HG03378 (cell line): ENCODE results near the gene MPPE1.
A peak's percentile ranks its signal among the peaks of the same experiment; 100 is the strongest.
"Not testable (repeated sequence)": the region's sequence is repeated elsewhere in the genome, so short reads cannot be mapped to it uniquely, and the experiment has no call there.

Experiments
- ATAC-seq: cut with Tn5 transposase; IDR thresholded peaks from one replicate; pipeline ENCODE4 v1.9.1; 2021; ENCODE audit warnings: mild to moderate bottlenecking, moderate library complexity; ENCODE audit not compliant: unreplicated experiment

Gene MPPE1

GRCh38 chr18:11927497-11927896, 19.4 kb upstream of the MPPE1 start:
- no peak for ATAC-seq

GRCh38 chr18:11925800-11926481, 17.8 kb upstream of the MPPE1 start:
- ATAC-seq, result no peak

DNA sequence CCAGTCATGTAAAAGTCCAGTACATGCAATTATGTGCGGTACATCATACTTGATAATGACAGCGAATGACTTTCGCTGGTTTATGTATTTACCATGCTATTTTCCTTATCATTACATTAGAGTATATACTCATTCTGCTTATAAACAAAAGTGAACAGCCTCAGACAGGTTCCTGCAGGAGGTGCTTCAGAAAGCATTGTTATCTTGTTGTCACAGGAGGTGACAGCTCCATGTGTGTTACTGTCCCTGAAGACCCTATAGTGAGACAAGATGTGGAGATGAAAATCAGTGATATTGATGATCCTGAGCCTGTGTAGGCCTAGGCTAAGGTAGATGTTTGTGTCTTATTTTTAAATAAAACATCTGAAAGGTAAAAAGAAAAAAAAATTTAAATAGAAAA, 15.3 kb upstream of the MPPE1 start:
- ATAC-seq, result no peak

DNA sequence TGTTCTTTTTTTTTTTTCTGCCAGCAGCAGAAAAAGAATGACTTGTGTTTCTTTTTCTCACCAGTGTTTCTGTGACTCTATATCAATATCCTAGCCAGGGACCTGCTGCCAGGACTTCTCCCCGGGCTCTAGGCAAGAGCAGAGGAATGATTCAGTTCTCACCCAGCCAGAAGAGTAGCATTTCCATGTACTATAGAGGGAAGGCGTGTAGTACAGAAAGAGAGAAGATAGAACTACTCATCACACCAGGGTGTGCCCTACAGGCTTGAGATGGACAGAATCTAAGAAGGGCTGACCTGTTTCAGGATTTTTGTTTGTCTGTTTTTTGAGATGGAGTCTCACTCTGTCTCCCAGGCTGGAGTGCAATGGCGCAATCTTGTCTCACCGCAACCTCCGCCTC, 11.4 kb upstream of the MPPE1 start:
- not testable (repeated sequence) for ATAC-seq

- not testable (repeated sequence) for ATAC-seq
These were observed 8.8 kb upstream of the MPPE1 start for GRCh38 chr18:11916880-11917279.

DNA sequence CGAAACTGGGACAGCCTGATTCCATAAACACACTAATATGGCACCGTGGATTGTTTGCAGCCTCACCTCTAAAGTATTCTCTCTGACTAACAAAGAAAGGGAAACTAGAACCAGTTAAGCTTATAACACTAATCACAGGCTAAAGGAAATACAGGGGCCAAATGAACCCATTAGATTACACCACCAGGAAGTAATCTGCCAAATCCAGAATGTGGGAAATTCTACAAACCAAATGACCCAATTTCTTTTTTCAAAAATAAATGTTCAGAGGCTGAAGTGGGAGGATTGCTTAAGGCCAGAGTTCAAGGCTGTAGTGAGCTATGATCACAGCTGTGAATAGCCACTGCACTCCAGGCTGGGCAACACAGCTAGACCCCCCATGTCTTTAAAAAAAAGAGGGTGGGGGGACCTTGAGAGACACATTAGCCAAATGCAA, 1.5 kb upstream of the MPPE1 start:
- ATAC-seq, result peak; percentile 38

DNA sequence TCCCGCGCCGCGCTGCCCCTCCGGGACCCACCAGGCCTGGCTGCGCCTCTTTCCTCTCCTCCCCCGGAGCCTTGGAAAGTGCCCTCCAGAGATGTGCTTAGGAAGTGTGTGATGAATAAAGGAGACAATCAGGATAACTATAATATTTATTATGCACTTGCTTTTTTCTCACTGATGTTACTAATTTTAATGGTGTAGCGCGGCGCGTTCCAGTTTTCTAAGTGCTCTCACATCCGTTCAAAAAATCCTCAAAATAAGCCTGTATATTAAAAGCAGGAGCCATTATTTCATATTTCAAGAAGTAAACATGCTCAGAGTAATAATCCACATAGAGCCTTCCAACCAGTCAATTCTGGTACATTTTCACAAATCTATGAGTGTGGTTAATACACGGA, 941 bp upstream of the MPPE1 start:
- ATAC-seq, result no peak

DNA sequence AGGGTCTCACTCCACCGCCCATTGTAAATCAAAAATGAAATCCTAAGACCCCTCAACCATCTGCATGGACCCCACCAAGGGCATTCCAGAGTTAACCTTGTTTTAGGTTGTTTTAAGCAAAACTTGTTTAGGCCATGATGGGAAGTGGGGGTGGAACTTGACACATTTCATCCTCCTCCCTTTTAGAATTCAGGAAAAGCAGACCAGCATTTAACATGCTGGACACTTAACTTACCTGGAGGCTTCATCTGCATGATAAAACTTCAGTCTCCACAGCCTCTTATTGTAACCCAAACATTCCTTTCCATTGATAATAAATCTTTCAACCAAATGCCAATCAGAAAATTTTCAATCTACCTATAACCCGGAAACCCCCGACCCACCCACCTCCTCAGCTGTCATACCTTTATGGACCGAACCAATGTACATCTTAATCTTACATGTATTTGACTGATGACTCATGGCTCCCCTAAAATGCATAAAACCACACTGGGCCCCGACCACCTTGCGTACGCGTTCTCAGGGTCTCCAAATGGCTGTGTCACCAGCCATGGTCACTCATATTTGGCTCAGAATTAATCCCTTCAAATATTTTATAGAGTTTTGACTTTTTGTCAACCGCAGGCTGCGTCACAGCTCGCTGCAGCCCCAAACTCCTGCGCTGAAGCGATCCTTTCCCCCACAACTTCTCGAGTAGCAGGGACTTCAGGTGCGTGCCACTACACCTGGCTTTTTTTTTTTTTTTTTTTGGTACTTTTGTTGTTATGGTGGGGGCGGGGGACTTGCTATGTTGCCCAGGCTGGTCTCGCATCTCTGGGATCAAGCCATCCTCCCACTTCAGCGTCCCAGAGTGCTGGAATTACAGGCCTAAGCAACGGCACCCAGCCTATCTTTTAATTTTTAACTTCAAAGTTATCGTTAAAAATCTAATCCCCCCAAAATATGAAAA, 917 bp downstream of the MPPE1 start:
- no peak for ATAC-seq

- no peak for ATAC-seq
These were observed 1.9 kb downstream of the MPPE1 start for GRCh38 chr18:11906176-11906575.

GRCh38 chr18:11905613-11906012, 2.5 kb downstream of the MPPE1 start:
- no peak for ATAC-seq

DNA sequence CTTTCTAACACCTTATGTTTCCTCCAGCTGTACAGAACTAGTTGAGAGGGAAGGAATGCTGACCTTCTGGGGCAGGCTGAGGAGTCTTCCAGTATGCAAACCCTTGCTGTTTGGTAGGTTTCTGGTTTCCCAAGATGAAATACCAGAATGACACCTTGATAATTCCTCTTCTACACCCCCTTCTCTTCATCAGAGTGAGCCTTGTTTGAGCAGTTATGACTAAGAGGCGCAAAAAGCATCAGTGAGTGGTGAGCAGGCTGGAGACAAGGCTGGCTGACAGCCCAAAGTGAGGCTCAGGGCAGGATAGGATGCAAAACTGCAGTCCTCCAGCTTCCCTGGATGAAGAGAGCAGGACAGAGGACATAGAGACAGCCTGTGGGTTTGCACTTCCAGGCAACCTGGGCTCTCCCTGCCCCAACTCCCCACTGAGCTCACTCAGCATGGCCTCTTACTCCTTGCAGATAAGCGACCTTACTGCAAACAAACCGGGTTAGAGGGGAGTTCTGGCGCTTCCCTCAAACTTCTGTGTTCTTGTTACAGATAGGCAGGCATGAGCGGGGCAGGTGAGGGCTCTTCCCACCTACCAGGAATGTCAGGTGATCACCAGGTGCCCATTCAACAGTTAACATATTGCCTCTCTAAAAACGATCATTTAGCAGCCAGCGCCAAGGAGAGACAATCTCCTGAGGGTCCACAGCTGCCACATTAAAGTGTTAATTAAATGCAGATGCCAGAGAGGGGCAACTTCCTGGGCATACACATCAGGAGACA, 5.4 kb downstream of the MPPE1 start:
- no peak for ATAC-seq

GRCh38 chr18:11901826-11902438, 6.2 kb downstream of the MPPE1 start:
- ATAC-seq, result no peak

DNA sequence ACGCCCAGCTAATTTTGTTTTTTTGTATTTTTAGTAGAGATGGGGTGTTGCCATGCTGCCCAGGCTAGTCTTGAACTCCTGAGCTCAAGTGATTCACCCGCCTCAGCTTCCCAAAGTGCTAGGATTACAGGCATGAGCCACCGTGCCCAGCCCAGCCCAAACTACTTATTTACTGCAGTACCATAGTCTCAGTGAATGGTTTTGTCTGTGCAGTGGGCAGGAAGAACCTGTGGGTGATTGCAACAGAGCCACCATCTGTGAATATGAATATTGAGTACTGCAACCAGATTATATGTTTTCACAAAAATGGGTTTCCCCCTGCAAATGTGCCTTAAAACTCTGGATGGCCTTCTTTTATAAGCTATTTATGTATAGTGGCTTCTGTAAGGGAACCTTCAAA, 9.1 kb downstream of the MPPE1 start:
- ATAC-seq, result no peak

GRCh38 chr18:11897781-11898180, 10.3 kb downstream of the MPPE1 start:
- no peak for ATAC-seq

GRCh38 chr18:11892438-11892837, 15.7 kb downstream of the MPPE1 start:
- ATAC-seq, result not testable (repeated sequence)

- ATAC-seq, result no peak
These were observed 16.4 kb downstream of the MPPE1 start for GRCh38 chr18:11891737-11892136.

DNA sequence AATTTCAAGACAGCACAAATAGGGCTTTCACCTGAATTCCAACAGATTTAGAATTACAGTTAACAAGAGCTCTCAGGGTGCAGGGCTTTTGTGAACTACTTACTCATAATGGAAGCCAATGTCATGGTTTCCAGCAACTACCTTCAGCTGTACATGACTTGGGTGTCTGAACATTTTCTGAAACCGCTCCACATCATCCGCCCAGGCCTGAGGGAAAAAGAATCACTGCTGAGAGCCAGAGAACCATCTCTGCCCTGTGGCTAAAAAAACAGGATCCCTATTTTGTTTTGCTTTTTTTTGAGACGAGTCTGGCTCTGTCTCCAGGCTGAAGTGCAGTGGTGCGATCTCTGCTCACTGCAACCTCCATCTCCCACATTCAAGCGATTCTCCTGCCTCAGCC, 18.8 kb downstream of the MPPE1 start:
- ATAC-seq, result no peak

DNA sequence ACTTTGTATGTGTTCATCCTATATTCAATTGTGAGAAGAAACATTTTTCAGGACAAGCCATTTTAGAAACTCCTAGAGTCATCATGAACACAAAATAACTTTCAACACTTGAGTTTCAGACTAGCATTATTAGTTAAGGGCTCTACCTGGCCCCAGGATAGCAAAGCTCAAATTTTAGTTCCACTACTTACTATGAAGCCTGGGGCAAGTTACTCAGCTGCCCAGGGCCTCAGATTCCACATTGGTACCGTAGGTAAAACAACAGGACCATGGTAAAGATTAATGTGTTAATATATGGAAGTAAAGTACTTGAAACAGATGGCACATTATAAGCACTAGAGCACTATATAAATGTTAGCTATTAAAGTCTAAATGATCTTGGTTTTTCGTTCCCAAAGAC, 19.4 kb downstream of the MPPE1 start:
- no peak for ATAC-seq

GRCh38 chr18:11887328-11888128, 20.6 kb downstream of the MPPE1 start:
- ATAC-seq, result no peak

- ATAC-seq, result no peak
These were observed 21.5 kb downstream of the MPPE1 start for GRCh38 chr18:11886577-11887110.
